Spleen (tissue), 11 donors: ENCODE results near the gene SMIM12. TPM values are rescaled to one million over a fixed set of nuclear protein-coding genes. Genes with fewer than 3 reads are reported as not detected.

Experiments
- DNase-seq: peaks from one replicate; pipeline ENCODE4 v3.0.0-alpha.2; 2020
- H3K27ac ChIP-seq, 8 donors: fragments of 200-600 bp; sonication (generic) in 7 of 8; 1 replicate in 4 of 8; 2 replicates in 4 of 8; pipeline versions ENCODE4 v1.5.0 to v1.8.0; 2016 to 2021; ENCODE audit warnings: inconsistent platforms in 4 of 8, mild to moderate bottlenecking in 4 of 8, moderate library complexity in 1 of 8
- H3K27me3 ChIP-seq, 7 donors: fragments of 200-600 bp; sonication (generic) in 6 of 7; replicated peaks in 1 of 7; 1 replicate in 4 of 7; 2 replicates in 3 of 7; pipeline versions ENCODE4 v1.5.0 to v1.8.0; 2016 to 2021; ENCODE audit warnings: inconsistent platforms in 3 of 7, mild to moderate bottlenecking in 1 of 7
- H3K36me3 ChIP-seq, 6 donors: fragments of 200-600 bp; sonication (generic) in 5 of 6; 1 replicate in 4 of 6; 2 replicates in 2 of 6; pipeline versions ENCODE4 v1.5.0 to v1.8.0; 2016 to 2021; ENCODE audit warnings: inconsistent platforms in 2 of 6
- H3K4me1 ChIP-seq, 6 donors: fragments of 200-600 bp; sonication (generic) in 5 of 6; 1 replicate in 3 of 6; 2 replicates in 3 of 6; pipeline versions ENCODE4 v1.5.0 to v1.8.0; 2016 to 2021; ENCODE audit warnings: inconsistent platforms in 3 of 6
- H3K4me3 ChIP-seq, 8 donors: fragments of 200-600 bp; sonication (generic) in 7 of 8; 1 replicate in 4 of 8; 2 replicates in 4 of 8; pipeline versions ENCODE4 v1.5.0 to v1.8.0; 2016 to 2021; ENCODE audit warnings: inconsistent platforms in 4 of 8, mild to moderate bottlenecking in 4 of 8, moderate library complexity in 2 of 8
- H3K9me3 ChIP-seq, 8 donors: fragments of 200-600 bp; sonication (generic) in 7 of 8; 1 replicate in 4 of 8; 2 replicates in 4 of 8; pipeline versions ENCODE4 v1.5.0 to v1.8.0; 2016 to 2021; ENCODE audit warnings: inconsistent platforms in 4 of 8
- POLR2A ChIP-seq, 3 donors: fragments of 450-650 bp; IDR thresholded peaks; one replicate each; pipeline ENCODE4 v1.5.1; 2017; ENCODE audit warnings: antibody characterized with exemption in 3 of 3, mild to moderate bottlenecking in 1 of 3
- POLR2AphosphoS5 ChIP-seq, 3 donors: sonication (generic); formaldehyde crosslinking; IDR thresholded peaks; one replicate each; pipeline ENCODE4 v1.5.1; 2017; ENCODE audit warnings: antibody characterized with exemption in 3 of 3
- WGBS, 5 donors: extraction: QIAGEN DNeasy Blood & Tissue Kit in 3 of 5; methylation state at CpG; one replicate each; pipeline versions ENCODE4 v1.1.5 to v1.1.7; 2013 to 2018; 5-methylcytosine and 5-hydroxymethylcytosine counted together
- intact Hi-C: fragments of 100-400 bp; cut with DNase I; formaldehyde crosslinking; loops from one replicate; pipeline ENCODE4 v1.15.0; 2023; ENCODE audit warnings: low total_unique reads
- polyA plus RNA-seq, 3 donors: library from polyadenylated mRNA; stranded (reverse); fragments of 200-250 nt; gene quantifications; one replicate each; pipeline ENCODE4 v1.2.1, GENCODE V29; 2013
- total RNA-seq, 7 donors: library from RNA; depleted of rRNA in 3 of 7; stranded (reverse); fragments of >200 nt in 3 of 7; fragmentation: NEBNext Ultra II Directional in 4 of 7; extraction: Animal tissue kit (Norgen Biotek cat#: 25700) in 4 of 7; gene quantifications; one replicate each; pipeline versions ENCODE4 v1.1.0 to v1.2.1, GENCODE V29; 2016 to 2021
- TF ChIP-seq, protein P1 (sequence below), 11 experiments: fragments of 200-600 bp in 7 of 11; fragments of 450-650 bp in 4 of 11; sonication (generic) in 4 of 11; IDR thresholded peaks in 8 of 11; conservative IDR thresholded peaks in 3 of 11; 1 replicate in 7 of 11; 2 replicates in 4 of 11; pipeline versions ENCODE4 v1.4.0 to v1.8.0; 2016 to 2021; ENCODE audit warnings: antibody characterized with exemption in 11 of 11, inconsistent platforms in 4 of 11, mild to moderate bottlenecking in 1 of 11
- donor health status: healthy with polysubstance abuse.
- donor health status: DM: no; HTN: no; CAD: no; lungs with moderate emphysema.
- donor health status: DM: no; HTN: no; CAD: no.
- donor health status: Bipolar disorder and iron deficiency.
- donor health status: healthy.
- donor health status: DM: no; HTN: no; CAD: no.
- donor health status: DM: yes; HTN: yes; CAD: no.

SMIM12 gene
- total and polyA plus RNA-seq, 10 donors, result 15.3 to 39.6 (median 33.3) TPM

DNA sequence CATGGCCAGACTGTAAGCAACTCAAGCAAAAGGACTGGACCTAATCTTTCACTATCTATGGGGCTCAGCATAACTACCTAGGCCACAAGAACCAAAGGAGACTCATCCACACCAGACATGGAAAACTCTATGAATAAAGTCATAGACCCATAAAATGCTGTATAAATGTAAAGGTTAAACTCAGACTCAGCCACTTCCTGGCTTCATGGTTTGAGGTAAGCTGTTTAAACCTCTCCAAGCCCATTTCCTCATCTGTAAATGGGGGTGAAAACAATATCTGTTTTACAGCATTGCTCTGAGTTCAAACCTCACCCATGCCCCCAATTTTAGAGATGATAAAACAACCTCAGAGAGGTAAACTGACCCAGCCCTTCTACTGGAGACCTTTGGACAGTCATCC lies 4.0 kb upstream of the SMIM12 start:
- no peak for TF ChIP-seq POLR2AphosphoS5 (IDR thresholded peaks at IDR 0.05)
- TF ChIP-seq, protein P1, sequence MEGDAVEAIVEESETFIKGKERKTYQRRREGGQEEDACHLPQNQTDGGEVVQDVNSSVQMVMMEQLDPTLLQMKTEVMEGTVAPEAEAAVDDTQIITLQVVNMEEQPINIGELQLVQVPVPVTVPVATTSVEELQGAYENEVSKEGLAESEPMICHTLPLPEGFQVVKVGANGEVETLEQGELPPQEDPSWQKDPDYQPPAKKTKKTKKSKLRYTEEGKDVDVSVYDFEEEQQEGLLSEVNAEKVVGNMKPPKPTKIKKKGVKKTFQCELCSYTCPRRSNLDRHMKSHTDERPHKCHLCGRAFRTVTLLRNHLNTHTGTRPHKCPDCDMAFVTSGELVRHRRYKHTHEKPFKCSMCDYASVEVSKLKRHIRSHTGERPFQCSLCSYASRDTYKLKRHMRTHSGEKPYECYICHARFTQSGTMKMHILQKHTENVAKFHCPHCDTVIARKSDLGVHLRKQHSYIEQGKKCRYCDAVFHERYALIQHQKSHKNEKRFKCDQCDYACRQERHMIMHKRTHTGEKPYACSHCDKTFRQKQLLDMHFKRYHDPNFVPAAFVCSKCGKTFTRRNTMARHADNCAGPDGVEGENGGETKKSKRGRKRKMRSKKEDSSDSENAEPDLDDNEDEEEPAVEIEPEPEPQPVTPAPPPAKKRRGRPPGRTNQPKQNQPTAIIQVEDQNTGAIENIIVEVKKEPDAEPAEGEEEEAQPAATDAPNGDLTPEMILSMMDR (IDR thresholded peaks at IDR 0.05 in 8 of 11, conservative IDR thresholded peaks at IDR 0.05 in 3 of 11), result no peak
- TF ChIP-seq POLR2A (IDR thresholded peaks at IDR 0.05), result no peak
- DNase-seq, result no peak

DNA sequence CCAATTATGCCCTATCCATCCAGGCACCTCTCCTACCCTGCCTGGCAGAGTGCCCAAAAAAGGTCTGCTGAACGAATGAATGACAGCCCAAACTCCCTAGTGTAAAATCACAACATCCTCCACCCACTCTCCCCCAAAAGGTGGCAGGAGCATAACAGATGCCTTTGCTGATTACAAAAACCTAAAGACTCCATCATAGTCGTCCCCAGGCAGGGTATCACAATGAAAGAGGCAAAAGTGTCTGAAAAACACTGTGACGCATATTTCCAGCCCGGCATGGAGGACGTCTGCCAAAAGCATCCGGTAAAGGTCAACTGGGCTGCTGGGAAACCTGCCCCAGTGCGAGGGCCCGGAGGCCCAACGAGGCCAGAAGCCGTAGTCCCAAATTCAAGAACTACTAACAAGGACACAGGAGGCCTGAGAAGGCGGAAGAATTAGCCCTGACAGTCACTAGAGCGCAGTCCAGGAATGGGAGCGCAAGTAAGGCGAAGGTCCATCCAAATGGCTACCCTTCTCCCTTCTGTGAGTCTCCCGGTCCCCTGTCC lies 576 bp downstream of the SMIM12 start:
- peaks cover 23 to 66% (median 39%) of the 10 kb centered on the region in 6 donors for H3K4me1 ChIP-seq
- no peaks in the 10 kb centered on the region for H3K9me3 ChIP-seq
- peak; percentile 62 for DNase-seq
- peaks cover 4 to 26% (median 20%) of the 10 kb centered on the region in 6 donors for H3K36me3 ChIP-seq
- peak overlapping the region; percentile 75 to 94 (median 90) for H3K27ac ChIP-seq
- no peak for TF ChIP-seq POLR2A (IDR thresholded peaks at IDR 0.05)
- TF ChIP-seq, protein P1 (IDR thresholded peaks at IDR 0.05 in 8 of 11, conservative IDR thresholded peaks at IDR 0.05 in 3 of 11), result no peak
- TF ChIP-seq POLR2AphosphoS5 (IDR thresholded peaks at IDR 0.05), result no peak
- intact Hi-C loops, result no loop called here
- H3K4me3 ChIP-seq, result peak overlapping the region; percentile 82 to 95 (median 88)
- 0 to 1% (median 1%) methylated on average over 15 of the region's 15 CpGs for WGBS, 5 donors
- H3K27me3 ChIP-seq, result no peaks in the 10 kb centered on the region

More for the DNA sequence above, 4.0 kb upstream of the SMIM12 start:
- H3K4me3 ChIP-seq, result no peak overlapping the region
- H3K27ac ChIP-seq, result peak overlapping the region in 3 of 8 donors; percentile 27 to 71 (median 35)
- intact Hi-C loops, result no loop called here
- H3K36me3 ChIP-seq, result no peaks in the 10 kb centered on the region
- peaks cover 15 to 66% (median 36%) of the 10 kb centered on the region in 6 donors for H3K4me1 ChIP-seq
- no peaks in the 10 kb centered on the region for H3K27me3 ChIP-seq
- H3K9me3 ChIP-seq, result no peaks in the 10 kb centered on the region

DNA sequence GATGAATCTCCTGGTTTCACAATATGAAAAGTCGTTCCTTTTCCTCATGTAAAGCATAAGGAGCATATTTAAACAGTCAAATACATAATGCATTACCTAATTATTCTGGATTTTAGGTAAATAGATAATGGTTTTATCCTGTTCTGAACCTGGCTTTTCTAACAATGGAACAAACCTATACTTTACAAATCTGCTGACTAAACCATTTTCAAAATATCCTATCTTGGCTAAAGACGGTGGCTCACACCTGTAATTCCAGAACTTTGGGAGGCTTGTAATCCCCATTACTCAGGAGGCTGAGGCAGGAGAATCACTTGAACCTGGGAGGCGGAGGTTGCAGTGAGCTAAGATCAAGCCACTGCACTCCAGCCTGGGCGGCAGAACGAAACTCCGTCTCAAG lies 2.9 kb downstream of the SMIM12 start:
- peaks cover 23 to 72% (median 42%) of the 10 kb centered on the region in 6 donors for H3K4me1 ChIP-seq

DNA sequence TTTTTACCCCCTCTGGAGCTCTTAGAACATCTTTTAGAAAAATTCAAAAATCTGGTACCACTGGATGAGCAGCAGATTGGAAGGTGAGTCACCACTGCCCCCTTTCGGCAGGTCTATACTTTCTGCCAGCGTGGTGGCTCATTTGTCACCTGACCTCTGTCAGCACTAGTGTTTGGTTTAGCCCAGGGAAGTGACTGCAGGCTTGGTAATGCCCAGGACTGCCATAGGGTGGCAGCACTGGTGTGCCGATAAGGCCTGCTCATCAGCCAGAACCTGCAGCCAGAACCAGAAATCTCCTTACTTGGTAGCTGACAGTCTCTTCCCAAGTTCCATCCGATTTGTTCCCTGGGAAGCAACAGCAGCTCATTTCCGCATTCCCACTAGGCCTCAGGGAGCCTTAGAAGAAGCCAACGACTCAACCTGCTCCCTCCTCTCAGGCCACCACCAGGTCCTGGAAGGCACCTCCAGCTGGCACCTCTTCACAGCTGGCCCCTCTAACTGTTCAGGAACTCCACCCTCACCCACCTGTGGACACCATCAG lies 6.8 kb downstream of the SMIM12 start:
- Histone ChIP-seq H3K36me3 (peaks cover 4 to 80% (median 29%) of the 10 kb centered on the region in 6 donors), H3K4me1 (peaks cover 6 to 64% (median 30%) of the 10 kb centered on the region in 6 donors), H3K27ac (peak overlapping the region in 3 of 8 donors; percentile 38 to 47 (median 46)), H3K4me3 (no peak overlapping the region), H3K27me3 (no peaks in the 10 kb centered on the region), H3K9me3 (no peaks in the 10 kb centered on the region)
- DNase-seq, result peak; percentile 93
- 34 to 40% (median 38%) methylated on average over 6 of the region's 6 CpGs for WGBS, 5 donors
- intact Hi-C loops, result loop anchor here (5.0 kb wide), 1 partner anchor 65 kb away; no protein-coding TSS in a partner anchor
- peak in 2 of 3 donors; percentile 50 to 73 for TF ChIP-seq POLR2AphosphoS5 (IDR thresholded peaks at IDR 0.05)
- TF ChIP-seq POLR2A (IDR thresholded peaks at IDR 0.05), result no peak
- TF ChIP-seq, protein P1 (IDR thresholded peaks at IDR 0.05 in 8 of 11, conservative IDR thresholded peaks at IDR 0.05 in 3 of 11), result peak; percentile 93 to 99 (median 98)

More for the DNA sequence above, 2.9 kb downstream of the SMIM12 start:
- H3K4me3 ChIP-seq, result no peak overlapping the region
- peaks cover 4 to 44% (median 26%) of the 10 kb centered on the region in 6 donors for H3K36me3 ChIP-seq
- no peak for DNase-seq
- H3K9me3 ChIP-seq, result no peaks in the 10 kb centered on the region
- intact Hi-C loops, result no loop called here
- H3K27me3 ChIP-seq, result no peaks in the 10 kb centered on the region
- H3K27ac ChIP-seq, result no peak overlapping the region
- no peak for TF ChIP-seq POLR2A (IDR thresholded peaks at IDR 0.05)
- TF ChIP-seq, protein P1 (IDR thresholded peaks at IDR 0.05 in 8 of 11, conservative IDR thresholded peaks at IDR 0.05 in 3 of 11), result no peak
- TF ChIP-seq POLR2AphosphoS5 (IDR thresholded peaks at IDR 0.05), result no peak
- 85 to 96% (median 93%) methylated on average over 6 of the region's 6 CpGs for WGBS, 5 donors
